SH-SY5Y (cell line): ENCODE results near the gene E2F2.

Experiments used
- GATA2 ChIP-seq: IDR thresholded peaks from 2 replicates; pipeline ENCODE4 v1.6.1; 2011; ENCODE audit warnings: mild to moderate bottlenecking, low read depth, low read length
- GATA3 ChIP-seq: IDR thresholded peaks from 2 replicates; pipeline ENCODE4 v1.6.1; 2011; ENCODE audit warnings: low read depth, mild to moderate bottlenecking, low read length, moderate library complexity

- TF ChIP-seq GATA2, result no peak
- TF ChIP-seq GATA3, result no peak
Measured at GRCh38 chr1:23558872-23559135, 27.8 kb upstream of the E2F2 start.
